Progenitor cell of endocrine pancreas (in vitro differentiated cells): ENCODE data around the gene WDR41. TPM values are rescaled to one million over a fixed set of nuclear protein-coding genes. Genes with fewer than 3 reads are reported as not detected.

Experiments used
- DNase-seq: peaks from one replicate; pipeline ENCODE4 v3.0.0; 2021; ENCODE audit warnings: low spot score; ENCODE audit not compliant: unreplicated experiment
- H3K27ac Mint-ChIP-seq: 2 replicates; pipeline ENCODE4 v1.8.0; 2021; ENCODE audit warnings: mild to moderate bottlenecking, moderate library complexity, mixed read lengths
- H3K27me3 Mint-ChIP-seq: 2 replicates; pipeline ENCODE4 v1.8.0; 2021; ENCODE audit warnings: mixed read lengths
- H3K36me3 Mint-ChIP-seq: 2 replicates; pipeline ENCODE4 v1.8.0; 2022; ENCODE audit warnings: mixed read lengths; ENCODE audit not compliant: insufficient read depth
- H3K4me1 Mint-ChIP-seq: 2 replicates; pipeline ENCODE4 v1.8.0; 2021; ENCODE audit warnings: low read depth, mixed read lengths
- H3K4me3 Mint-ChIP-seq: 2 replicates; pipeline ENCODE4 v1.8.0; 2021; ENCODE audit warnings: low read depth, mild to moderate bottlenecking, moderate library complexity, mixed read lengths
- H3K9me3 Mint-ChIP-seq: 2 replicates; pipeline ENCODE4 v1.8.0; 2021; ENCODE audit warnings: low read depth, mixed read lengths
- CTCF ChIP-seq: fragments of 200-600 bp; sonication (generic); IDR thresholded peaks from one replicate; pipeline ENCODE4 v1.5.0; 2021; ENCODE audit warnings: antibody characterized with exemption, mild to moderate bottlenecking; ENCODE audit not compliant: unreplicated experiment
- total RNA-seq: library from RNA; stranded (reverse); gene quantifications from 2 replicates; pipeline ENCODE4 v1.2.1, GENCODE V29; 2021

Gene WDR41
- total RNA-seq, 1 donor from 2014 or later: 56.3 TPM

- H3K27me3 Mint-ChIP-seq: no peaks in the 10 kb centered on the region
- no peak overlapping the region for H3K4me3 Mint-ChIP-seq
- no peak for TF ChIP-seq CTCF
- peak overlapping the region; percentile 29 for H3K27ac Mint-ChIP-seq
- no peaks in the 10 kb centered on the region for H3K9me3 Mint-ChIP-seq
- DNase-seq: no peak
- peaks cover 8% of the 10 kb centered on the region for H3K4me1 Mint-ChIP-seq
- H3K36me3 Mint-ChIP-seq: peaks cover 8% of the 10 kb centered on the region
These were observed 66.7 kb downstream of the WDR41 start for GRCh38 chr5:77425420-77425819.

GRCh38 chr5:77424921-77425320 lies 67.2 kb downstream of the WDR41 start:
- H3K4me1 Mint-ChIP-seq: peaks cover 9% of the 10 kb centered on the region
- H3K4me3 Mint-ChIP-seq: no peak overlapping the region
- no peak for DNase-seq
- H3K27me3 Mint-ChIP-seq: no peaks in the 10 kb centered on the region
- peak overlapping the region; percentile 29 for H3K27ac Mint-ChIP-seq
- no peaks in the 10 kb centered on the region for H3K9me3 Mint-ChIP-seq
- peaks cover 7% of the 10 kb centered on the region for H3K36me3 Mint-ChIP-seq
- TF ChIP-seq CTCF: no peak

- no peak for TF ChIP-seq CTCF
- peaks cover 7% of the 10 kb centered on the region for H3K36me3 Mint-ChIP-seq
- H3K4me3 Mint-ChIP-seq: no peak overlapping the region
- no peak overlapping the region for H3K27ac Mint-ChIP-seq
- H3K27me3 Mint-ChIP-seq: no peaks in the 10 kb centered on the region
- DNase-seq: no peak
- no peaks in the 10 kb centered on the region for H3K9me3 Mint-ChIP-seq
- H3K4me1 Mint-ChIP-seq: peaks cover 16% of the 10 kb centered on the region
These were observed 68.9 kb downstream of the WDR41 start for GRCh38 chr5:77423022-77423750.

GRCh38 chr5:77420940-77421339 lies 71.2 kb downstream of the WDR41 start:
- H3K4me1 Mint-ChIP-seq: peaks cover 9% of the 10 kb centered on the region
- peaks cover 7% of the 10 kb centered on the region for H3K36me3 Mint-ChIP-seq
- H3K27me3 Mint-ChIP-seq: no peaks in the 10 kb centered on the region
- H3K27ac Mint-ChIP-seq: no peak overlapping the region
- H3K9me3 Mint-ChIP-seq: no peaks in the 10 kb centered on the region
- TF ChIP-seq CTCF: no peak
- no peak for DNase-seq
- no peak overlapping the region for H3K4me3 Mint-ChIP-seq

- no peak for DNase-seq
- no peaks in the 10 kb centered on the region for H3K27me3 Mint-ChIP-seq
- H3K4me3 Mint-ChIP-seq: no peak overlapping the region
- peaks cover 7% of the 10 kb centered on the region for H3K36me3 Mint-ChIP-seq
- no peak for TF ChIP-seq CTCF
- H3K4me1 Mint-ChIP-seq: peaks cover 9% of the 10 kb centered on the region
- H3K9me3 Mint-ChIP-seq: no peaks in the 10 kb centered on the region
- H3K27ac Mint-ChIP-seq: no peak overlapping the region
These were observed 72.2 kb downstream of the WDR41 start for GRCh38 chr5:77419644-77420582.
